HCT116 (cell line): ENCODE data around the gene NUB1. TPM values are rescaled to one million over a fixed set of nuclear protein-coding genes. Genes with fewer than 3 reads are reported as not detected.

Source experiments
- ATAC-seq: fragments of 200-7000 bp; cut with Tn5 transposase; 2 replicates; pipeline ENCODE4 v1.9.1; 2020; ENCODE audit warnings: mild to moderate bottlenecking, moderate library complexity
- BruUV-seq: library from RNA; stranded (reverse); fragments of 400-500 nt; replicated peaks from 2 replicates; lab custom pipeline; 2021; lab: Mats Ljungman, UMichigan
- CTCF ChIA-PET: fragments of 300-600 bp; sonication (Branson Sonifier 250); formaldehyde crosslinking; loops from one replicate; lab custom pipeline; 2021; ENCODE audit warnings: antibody characterized with exemption; lab: Charles Lee
- POLR2A ChIA-PET: fragments of 300-600, 350-600 bp; sonication (Branson Sonifier 250); formaldehyde crosslinking; loops from one replicate; lab custom pipeline; 2021; ENCODE audit warnings: antibody characterized with exemption; lab: Charles Lee
- RAD21 ChIA-PET, 2 experiments: fragments of 300-600 bp; sonication (Branson Sonifier 250); formaldehyde crosslinking; loops; one replicate each; lab custom pipeline; 2023; ENCODE audit warnings: low total read pairs in 2 of 2; ENCODE audit not compliant: uncharacterized antibody in 2 of 2, unreplicated experiment in 2 of 2, low non-redundant PET in 1 of 2; lab: Charles Lee
- DNase-seq: peaks from one replicate; pipeline ENCODE4 v3.0.0-alpha.2; 2010; ENCODE audit warnings: low read depth, low spot score
- H2AFZ ChIP-seq: fragments of 200-600 bp; shearing (Covaris generic), sonication (generic); 2 replicates; pipeline ENCODE4 v1.6.1; 2017; ENCODE audit warnings: low read depth, mixed run types, mixed read lengths, antibody characterized with exemption, low read length; ENCODE audit not compliant: poor library complexity, severe bottlenecking
- H3K27ac ChIP-seq: 2 replicates; pipeline ENCODE4 v1.5.1; 2012; ENCODE audit warnings: low read depth, low read length
- H3K27me3 ChIP-seq: fragments of 200-600 bp; sonication (generic); 2 replicates; pipeline ENCODE4 v1.6.1; 2016; ENCODE audit warnings: mixed run types, low read length, mixed read lengths; ENCODE audit not compliant: insufficient read depth
- H3K36me3 ChIP-seq, 2 experiments: fragments of 200-500 bp in 1 of 2; fragments of 200-600 bp in 1 of 2; sonication (Bioruptor generic) in 1 of 2; sonication (generic) in 1 of 2; 2 replicates each; pipeline versions ENCODE4 v1.5.1 to v1.6.1; 2014 to 2016; ENCODE audit warnings: low read length in 2 of 2, inconsistent platforms in 1 of 2, mixed read lengths in 1 of 2, mixed run types in 1 of 2; ENCODE audit not compliant: insufficient read depth in 2 of 2, control insufficient read depth in 1 of 2
- H3K4me1 ChIP-seq, 2 experiments: fragments of 200-600 bp in 1 of 2; sonication (generic) in 1 of 2; 2 replicates each; pipeline versions ENCODE4 v1.5.1 to v1.6.1; 2012 to 2017; ENCODE audit warnings: low read length in 2 of 2, inconsistent platforms in 1 of 2, mild to moderate bottlenecking in 1 of 2, mixed read lengths in 1 of 2, mixed run types in 1 of 2, moderate library complexity in 1 of 2; ENCODE audit not compliant: insufficient read depth in 2 of 2, control insufficient read depth in 1 of 2
- H3K4me2 ChIP-seq: fragments of 200-600 bp; sonication (generic); 2 replicates; pipeline ENCODE4 v1.6.1; 2017; ENCODE audit warnings: mixed run types, low read length, mixed read lengths
- H3K4me3 ChIP-seq, 2 experiments: fragments of 200-600 bp in 1 of 2; sonication (generic) in 1 of 2; replicated peaks in 1 of 2; 2 replicates each; pipeline ENCODE4 v1.5.1; 2011 to 2016; ENCODE audit warnings: low read length in 2 of 2, control low read depth in 1 of 2, low read depth in 1 of 2, mild to moderate bottlenecking in 1 of 2, mixed read lengths in 1 of 2, mixed run types in 1 of 2
- H3K79me2 ChIP-seq: fragments of 200-600 bp; sonication (generic); 2 replicates; pipeline ENCODE4 v1.6.1; 2017; ENCODE audit warnings: mild to moderate bottlenecking, mixed run types, low read length, moderate library complexity, mixed read lengths; ENCODE audit not compliant: insufficient read depth
- H3K9ac ChIP-seq: fragments of 200-600 bp; sonication (generic); 2 replicates; pipeline ENCODE4 v1.6.1; 2016; ENCODE audit warnings: low read length, mixed read lengths
- H3K9me2 ChIP-seq: fragments of 200-600 bp; sonication (generic), shearing (Covaris generic); 2 replicates; pipeline ENCODE4 v1.6.1; 2017; ENCODE audit warnings: mixed run types, mild to moderate bottlenecking, moderate library complexity; ENCODE audit not compliant: insufficient read depth
- H3K9me3 ChIP-seq, 2 experiments: fragments of 200-500 bp in 1 of 2; fragments of 200-600 bp in 1 of 2; sonication (Bioruptor generic) in 1 of 2; sonication (generic) in 1 of 2; 2 replicates each; pipeline ENCODE4 v1.6.1; 2014 to 2017; ENCODE audit warnings: low read length in 2 of 2, mixed read lengths in 2 of 2, inconsistent platforms in 1 of 2, low read depth in 1 of 2, mild to moderate bottlenecking in 1 of 2, mixed run types in 1 of 2, moderate library complexity in 1 of 2; ENCODE audit not compliant: control insufficient read depth in 1 of 2, insufficient read depth in 1 of 2
- H4K20me1 ChIP-seq: fragments of 200-600 bp; sonication (generic), shearing (Covaris generic); 2 replicates; pipeline ENCODE4 v1.6.1; 2017; ENCODE audit warnings: mixed run types, mild to moderate bottlenecking, moderate library complexity; ENCODE audit not compliant: insufficient read depth
- ATF3 ChIP-seq: IDR thresholded peaks from 2 replicates; pipeline ENCODE4 v1.6.1; 2012
- CEBPB ChIP-seq: IDR thresholded peaks from 2 replicates; pipeline ENCODE4 v1.6.1; 2012; ENCODE audit warnings: low read depth
- EZH2 ChIP-seq: fragments of 200-600 bp; sonication (generic); IDR thresholded peaks from 2 replicates; pipeline ENCODE4 v1.6.1; 2017; ENCODE audit warnings: antibody characterized with exemption, mixed run types
- EZH2phosphoT487 ChIP-seq: fragments of 200-600 bp; IDR thresholded peaks from 2 replicates; pipeline ENCODE4 v1.6.1; 2018; ENCODE audit warnings: antibody characterized with exemption, borderline replicate concordance
- MAX ChIP-seq: IDR thresholded peaks from 2 replicates; pipeline ENCODE4 v1.6.1; 2012
- POLR2A ChIP-seq: IDR thresholded peaks from 2 replicates; pipeline ENCODE4 v1.7.0; 2011; ENCODE audit warnings: borderline replicate concordance; ENCODE audit not compliant: insufficient read depth, insufficient read length; ENCODE audit errors: extremely low read depth
- POLR2AphosphoS5 ChIP-seq: IDR thresholded peaks from 2 replicates; pipeline ENCODE4 v1.6.1; 2011; ENCODE audit warnings: mild to moderate bottlenecking, low read depth, low read length, moderate library complexity
- SIN3A ChIP-seq: IDR thresholded peaks from 2 replicates; pipeline ENCODE4 v1.6.1; 2012; ENCODE audit warnings: low read depth
- SP1 ChIP-seq: IDR thresholded peaks from 2 replicates; pipeline ENCODE4 v1.6.1; 2012; ENCODE audit warnings: low read depth
- SRF ChIP-seq: IDR thresholded peaks from 2 replicates; pipeline ENCODE4 v1.6.1; 2012; ENCODE audit warnings: low read depth
- TCF7L2 ChIP-seq: IDR thresholded peaks from 2 replicates; pipeline ENCODE4 v1.7.0; 2011; ENCODE audit warnings: borderline replicate concordance, inconsistent platforms; ENCODE audit not compliant: insufficient read depth, insufficient read length; ENCODE audit errors: extremely low read depth
- YY1 ChIP-seq: IDR thresholded peaks from 2 replicates; pipeline ENCODE4 v1.6.1; 2011; ENCODE audit warnings: low read length, low read depth, moderate library complexity, mild to moderate bottlenecking; ENCODE audit not compliant: insufficient replicate concordance; ENCODE audit errors: extremely low read depth
- intact Hi-C: fragments of 100-400 bp; cut with micrococcal nuclease; formaldehyde crosslinking; loops from 2 replicates; pipeline ENCODE4 v1.10.0; 2022
- total RNA-seq: library from RNA; stranded (reverse); gene quantifications from one replicate; pipeline ENCODE4 v1.2.1, GENCODE V29; 2021; ENCODE audit not compliant: unreplicated experiment

Gene NUB1
- total RNA-seq, 1 experiment from 2014 or later: 44.0 TPM

GRCh38 chr7:151408839-151409666, 67.4 kb downstream of the NUB1 start:
- CTCF ChIA-PET: no interaction called here
- Histone ChIP-seq H2AFZ (no peak overlapping the region), H3K9me3 (no peaks in the 10 kb centered on the region)

GRCh38 chr7:151409667-151410404, 68.2 kb downstream of the NUB1 start, which contains the start of gene WDR86:
WDR86 (minus strand) TSS chr7:151410038; CDS start chr7:151409589, 449 bp downstream.
- BruUV-seq: no TSS peak
- Histone ChIP-seq H2AFZ (no peak within 1 kb of the TSS), H3K36me3 (no peaks in the 10 kb centered on the region), H3K79me2 (no peaks in the 10 kb centered on the region), H3K9ac (no peak within 1 kb of the TSS), H3K9me3 (no peaks in the 10 kb centered on the region), H3K27me3 (no peaks in the 10 kb centered on the region), H3K27ac (no peak within 1 kb of the TSS), H3K4me3 (no peak within 1 kb of the TSS), H4K20me1 (no peaks in the 10 kb centered on the region), H3K4me2 (no peak within 1 kb of the TSS), H3K9me2 (no peaks in the 10 kb centered on the region), H3K4me1 (peaks cover 10 to 17% of the 10 kb centered on the region in 2 experiments)
- no peak for DNase-seq
- intact Hi-C loops: no loop called here
- TF ChIP-seq SP1 (no peak), TCF7L2 (no peak), YY1 (no peak), CEBPB (no peak), SRF (no peak)
- ChIA-PET CTCF (no interaction called here), RAD21 (no interaction called here), POLR2A (no interaction called here)
- no peak for ATAC-seq

More at GRCh38 chr7:151408839-151409666, 67.4 kb downstream of the NUB1 start:
- TF ChIP-seq MAX: no peak
- no peak for TF ChIP-seq EZH2phosphoT487
- no peak for TF ChIP-seq ATF3
- no peak for TF ChIP-seq POLR2A
- no peak for TF ChIP-seq YY1
- no peak for TF ChIP-seq EZH2
- TF ChIP-seq POLR2AphosphoS5: no peak
- no peak for TF ChIP-seq SIN3A
- no peak overlapping the region for H3K4me3 ChIP-seq
- no peaks in the 10 kb centered on the region for H3K36me3 ChIP-seq
- intact Hi-C loops: no loop called here
- H3K9ac ChIP-seq: no peak overlapping the region
- H3K27me3 ChIP-seq: no peaks in the 10 kb centered on the region
- H3K9me2 ChIP-seq: no peaks in the 10 kb centered on the region
- POLR2A ChIA-PET: no interaction called here
- H3K4me2 ChIP-seq: no peak overlapping the region
- no peaks in the 10 kb centered on the region for H4K20me1 ChIP-seq
- BruUV-seq: no TSS peak
- no peak for DNase-seq
- no peaks in the 10 kb centered on the region for H3K79me2 ChIP-seq
- RAD21 ChIA-PET: no interaction called here
- no peak overlapping the region for H3K27ac ChIP-seq
- peaks cover 18 to 25% of the 10 kb centered on the region in 2 experiments for H3K4me1 ChIP-seq
- no peak for ATAC-seq
